ENCODE measurements around the gene PLXDC2.

DNA sequence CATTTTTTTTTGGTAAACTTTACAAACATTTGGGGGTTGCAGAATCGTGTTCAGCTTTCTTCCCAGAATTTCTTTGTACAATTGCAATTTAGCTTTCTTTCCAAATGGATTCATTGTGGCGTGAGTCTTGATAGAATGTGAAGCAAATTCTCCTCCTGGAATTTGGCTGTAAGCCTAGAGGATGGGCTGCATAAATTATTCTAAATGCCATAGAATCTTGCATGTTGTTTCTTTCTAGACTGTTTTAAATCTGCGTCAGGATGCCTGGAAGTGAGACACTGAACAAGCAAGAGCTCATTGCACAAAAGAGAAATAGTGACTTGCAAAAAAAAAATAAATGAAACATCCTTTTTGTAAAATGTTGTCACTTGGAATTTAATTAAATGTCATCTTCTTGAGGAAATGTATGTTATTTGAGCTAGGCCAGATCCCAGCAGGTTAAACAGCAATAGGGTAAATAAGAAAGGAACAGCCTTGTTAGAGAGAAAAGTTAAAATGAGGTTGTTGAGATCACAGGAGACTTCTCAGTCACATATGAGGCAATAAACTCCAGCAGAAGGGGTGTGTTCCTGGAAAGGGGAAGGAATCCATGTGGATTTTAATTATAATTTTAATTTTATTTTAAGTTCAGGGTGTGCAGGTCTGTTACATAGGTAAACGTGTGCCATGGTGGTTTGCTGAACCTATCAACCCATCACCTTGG lies 483.0 kb downstream of the PLXDC2 start:
- TF ChIP-seq, protein P1, sequence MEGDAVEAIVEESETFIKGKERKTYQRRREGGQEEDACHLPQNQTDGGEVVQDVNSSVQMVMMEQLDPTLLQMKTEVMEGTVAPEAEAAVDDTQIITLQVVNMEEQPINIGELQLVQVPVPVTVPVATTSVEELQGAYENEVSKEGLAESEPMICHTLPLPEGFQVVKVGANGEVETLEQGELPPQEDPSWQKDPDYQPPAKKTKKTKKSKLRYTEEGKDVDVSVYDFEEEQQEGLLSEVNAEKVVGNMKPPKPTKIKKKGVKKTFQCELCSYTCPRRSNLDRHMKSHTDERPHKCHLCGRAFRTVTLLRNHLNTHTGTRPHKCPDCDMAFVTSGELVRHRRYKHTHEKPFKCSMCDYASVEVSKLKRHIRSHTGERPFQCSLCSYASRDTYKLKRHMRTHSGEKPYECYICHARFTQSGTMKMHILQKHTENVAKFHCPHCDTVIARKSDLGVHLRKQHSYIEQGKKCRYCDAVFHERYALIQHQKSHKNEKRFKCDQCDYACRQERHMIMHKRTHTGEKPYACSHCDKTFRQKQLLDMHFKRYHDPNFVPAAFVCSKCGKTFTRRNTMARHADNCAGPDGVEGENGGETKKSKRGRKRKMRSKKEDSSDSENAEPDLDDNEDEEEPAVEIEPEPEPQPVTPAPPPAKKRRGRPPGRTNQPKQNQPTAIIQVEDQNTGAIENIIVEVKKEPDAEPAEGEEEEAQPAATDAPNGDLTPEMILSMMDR (IDR thresholded peaks at IDR 0.05 in 8 of 11, conservative IDR thresholded peaks at IDR 0.05 in 3 of 11): no peak
- TF ChIP-seq POLR2AphosphoS5 (IDR thresholded peaks at IDR 0.05): no peak
